ENCODE measurements around the gene NPPA. TPM values are rescaled to one million over a fixed set of nuclear protein-coding genes. Genes with fewer than 3 reads are reported as not detected.
A peak's percentile ranks its signal among the peaks of the same experiment; 100 is the strongest.
"Not testable (repeated sequence)": the region's sequence is repeated elsewhere in the genome, so short reads cannot be mapped to it uniquely, and the experiment has no call there.

NPPA gene
- 1 to 10 TPM in 2 of 6 experiments, under 1 TPM in 2, not detected in 2; 0.27 to 2.3 (median 1.3) TPM for total RNA-seq
- long read RNA-seq = 0 reads

DNA sequence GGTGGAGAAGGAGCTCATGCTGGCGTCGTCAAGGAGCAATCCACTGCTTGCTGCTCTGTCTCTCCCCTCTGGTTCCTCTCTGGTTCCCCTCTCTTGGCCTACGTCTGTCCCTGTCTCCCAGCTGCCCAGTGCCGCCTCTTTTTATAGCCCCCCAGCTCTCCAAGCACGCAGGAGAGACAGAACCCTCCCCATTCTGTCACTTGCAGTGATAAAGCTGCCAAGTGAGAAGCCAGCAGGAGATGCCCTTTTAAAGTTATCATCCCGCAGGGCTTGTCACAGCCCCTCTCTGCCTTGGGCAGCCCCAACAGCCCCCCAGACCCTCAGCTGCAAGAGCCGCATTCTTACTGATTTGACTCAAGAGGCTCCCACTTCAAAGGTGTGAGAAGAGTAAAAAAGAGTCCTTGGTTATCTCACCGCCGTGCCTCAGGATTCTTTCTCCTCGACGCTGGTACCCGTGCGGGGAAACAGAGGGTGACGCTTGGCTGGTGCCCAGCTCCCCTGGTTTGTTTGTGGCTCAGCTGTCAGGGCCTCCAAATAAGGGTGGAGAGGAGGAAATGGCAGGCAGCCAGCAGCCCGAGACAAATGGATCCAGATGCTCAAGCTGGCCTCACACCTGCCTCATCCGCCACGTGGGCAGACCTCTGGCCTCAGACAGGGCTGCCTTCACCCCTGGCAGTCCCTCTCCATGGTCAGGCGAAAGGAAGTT lies at the start of gene NPPA:
Gene NPPA, minus strand, starts transcription at position 117 of the 706 bp plus-strand sequence. Its CDS starts 99 bp downstream, at position 18.
- ATAC-seq = no peak
- DNase-seq = no peak
- WGBS (ENCODE audit: insufficient coverage, low coverage, low lambda C conversion rate, missing lambda C conversion rate) = 79% methylated on average over 12 of the region's 18 CpGs
- Histone ChIP-seq H3K4me1 (peaks cover 0 to 11% (median 5%) of the 10 kb centered on the region in 4 donors), H3K27me3 (no peaks in the 10 kb centered on the region), H3K27ac (no peak within 1 kb of the TSS), H3K36me3 (peaks cover 0 to 6% (median 0%) of the 10 kb centered on the region in 4 donors), H3K4me3 (no peak within 1 kb of the TSS), H3K9me3 (no peaks in the 10 kb centered on the region)
- TF ChIP-seq, protein P1, sequence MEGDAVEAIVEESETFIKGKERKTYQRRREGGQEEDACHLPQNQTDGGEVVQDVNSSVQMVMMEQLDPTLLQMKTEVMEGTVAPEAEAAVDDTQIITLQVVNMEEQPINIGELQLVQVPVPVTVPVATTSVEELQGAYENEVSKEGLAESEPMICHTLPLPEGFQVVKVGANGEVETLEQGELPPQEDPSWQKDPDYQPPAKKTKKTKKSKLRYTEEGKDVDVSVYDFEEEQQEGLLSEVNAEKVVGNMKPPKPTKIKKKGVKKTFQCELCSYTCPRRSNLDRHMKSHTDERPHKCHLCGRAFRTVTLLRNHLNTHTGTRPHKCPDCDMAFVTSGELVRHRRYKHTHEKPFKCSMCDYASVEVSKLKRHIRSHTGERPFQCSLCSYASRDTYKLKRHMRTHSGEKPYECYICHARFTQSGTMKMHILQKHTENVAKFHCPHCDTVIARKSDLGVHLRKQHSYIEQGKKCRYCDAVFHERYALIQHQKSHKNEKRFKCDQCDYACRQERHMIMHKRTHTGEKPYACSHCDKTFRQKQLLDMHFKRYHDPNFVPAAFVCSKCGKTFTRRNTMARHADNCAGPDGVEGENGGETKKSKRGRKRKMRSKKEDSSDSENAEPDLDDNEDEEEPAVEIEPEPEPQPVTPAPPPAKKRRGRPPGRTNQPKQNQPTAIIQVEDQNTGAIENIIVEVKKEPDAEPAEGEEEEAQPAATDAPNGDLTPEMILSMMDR (IDR thresholded peaks at IDR 0.05) = no peak
- no peak for TF ChIP-seq POLR2A (IDR thresholded peaks at IDR 0.05)
- intact Hi-C loops (cut with DNase I) = no loop called here

DNA sequence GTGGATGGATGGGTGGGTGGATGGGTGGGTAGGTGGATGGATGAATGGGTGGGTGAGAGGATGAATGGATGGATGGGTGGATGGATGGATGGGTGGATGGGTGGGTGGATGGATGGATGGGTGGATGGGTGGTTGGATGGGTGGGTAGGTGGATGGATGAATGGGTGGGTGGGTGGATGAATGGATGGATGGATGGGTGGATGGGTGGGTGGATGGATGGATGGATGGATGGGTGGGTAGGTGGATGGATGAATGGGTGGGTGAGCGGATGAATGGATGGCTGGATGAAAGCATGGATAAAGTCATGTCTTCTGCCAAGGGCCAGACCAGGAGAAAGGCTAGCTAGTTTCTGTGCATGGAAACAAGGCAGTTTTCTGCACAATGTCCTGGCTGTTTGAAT lies 46.9 kb upstream of the NPPA start:
- DNase-seq; H3K4me3 ChIP-seq; ATAC-seq; H3K9me3 ChIP-seq; H3K36me3 ChIP-seq; H3K4me1 ChIP-seq; H3K27me3 ChIP-seq; intact Hi-C loops (cut with DNase I); H3K27ac ChIP-seq: not testable (repeated sequence)
- 36% methylated on average over 1 of the region's 1 CpG for WGBS (ENCODE audit: insufficient coverage, low coverage, low lambda C conversion rate, missing lambda C conversion rate)

DNA sequence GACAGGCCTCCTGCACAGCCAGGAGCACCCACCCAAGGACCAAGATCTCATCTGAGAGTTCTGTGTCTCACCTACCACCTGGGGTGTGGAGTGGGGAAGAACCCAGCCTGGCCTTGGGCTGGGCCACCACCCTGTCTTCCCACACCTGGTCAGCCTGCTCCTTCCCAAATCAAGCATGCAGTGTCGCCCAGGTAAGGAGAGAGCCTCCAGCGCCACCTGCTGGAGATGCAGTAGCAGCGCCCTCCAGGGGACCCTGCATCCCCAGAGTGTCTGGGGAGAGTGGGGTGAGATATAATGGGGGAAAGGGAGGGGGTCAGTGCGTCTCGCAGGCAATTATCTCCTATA lies 46.3 kb upstream of the NPPA start:
- Histone ChIP-seq H3K27ac (peak overlapping the region in 1 of 3 donors; percentile 39), H3K4me3 (no peak overlapping the region), H3K4me1 (no peaks in the 10 kb centered on the region), H3K36me3 (no peaks in the 10 kb centered on the region), H3K27me3 (peaks cover 0 to 5% of the 10 kb centered on the region in 2 donors), H3K9me3 (no peaks in the 10 kb centered on the region)
- intact Hi-C loops (cut with DNase I) = loop anchor here (2.0 kb wide), 2 partner anchors 55 to 57 kb away; no protein-coding TSS in a partner anchor
- 0% methylated on average over 4 of the region's 5 CpGs for WGBS (ENCODE audit: insufficient coverage, low coverage, low lambda C conversion rate, missing lambda C conversion rate)
- DNase-seq (peak; percentile 75 to 83 (median 82)), ATAC-seq (peak; percentile 96 to 99 (median 97))
- TF ChIP-seq, protein P1 (IDR thresholded peaks at IDR 0.05) = peak; percentile 88 to 91 (median 90)
- no peak for TF ChIP-seq POLR2A (IDR thresholded peaks at IDR 0.05)

DNA sequence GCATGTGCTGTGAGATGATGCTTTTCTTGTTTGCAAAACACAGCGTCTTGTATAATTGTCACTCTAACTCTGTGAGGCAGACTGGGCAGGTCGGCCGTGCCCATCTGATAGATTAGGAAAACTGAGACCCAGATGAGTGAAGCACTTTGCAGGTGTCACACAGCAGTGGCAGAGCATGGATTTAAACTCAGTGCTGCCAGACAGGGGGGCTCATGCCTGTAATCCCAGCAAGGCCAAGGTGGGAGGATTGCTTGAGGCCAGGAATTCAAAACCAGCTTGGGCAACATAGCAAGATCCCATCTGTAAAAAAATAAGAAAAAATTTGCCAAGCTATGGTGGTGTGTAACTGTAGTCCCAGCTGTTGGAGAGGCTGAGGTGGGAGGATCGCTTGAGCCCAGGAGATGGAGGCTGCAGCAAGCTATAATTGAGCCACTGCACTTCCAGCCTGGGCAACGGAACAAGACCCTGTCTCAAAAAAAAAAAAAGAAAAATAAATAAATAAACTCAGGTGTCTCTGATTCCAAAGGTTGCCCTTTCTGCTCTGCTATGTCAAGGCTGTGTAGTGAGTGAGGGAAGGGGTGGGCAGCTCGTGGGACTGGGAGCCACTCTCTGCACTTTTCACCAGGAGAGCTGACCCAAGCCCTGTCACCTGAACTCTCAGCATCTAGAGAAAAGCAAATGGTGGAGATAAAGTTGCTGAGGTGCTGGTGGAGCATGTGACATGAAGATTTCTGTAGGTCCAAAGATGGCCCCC lies 44.0 kb upstream of the NPPA start:
- no peak for DNase-seq
- ATAC-seq = no peak
- Histone ChIP-seq H3K4me1 (no peaks in the 10 kb centered on the region), H3K9me3 (no peaks in the 10 kb centered on the region), H3K36me3 (no peaks in the 10 kb centered on the region), H3K27me3 (no peaks in the 10 kb centered on the region), H3K27ac (no peak overlapping the region), H3K4me3 (no peak overlapping the region)
- intact Hi-C loops (cut with DNase I) = loop anchor here (2.0 kb wide), 2 partner anchors 53 to 55 kb away; no protein-coding TSS in a partner anchor
- WGBS (ENCODE audit: insufficient coverage, low coverage, low lambda C conversion rate, missing lambda C conversion rate) = 74% methylated on average over 4 of the region's 6 CpGs
- TF ChIP-seq, protein P1 (IDR thresholded peaks at IDR 0.05) = no peak
- TF ChIP-seq POLR2A (IDR thresholded peaks at IDR 0.05) = no peak

DNA sequence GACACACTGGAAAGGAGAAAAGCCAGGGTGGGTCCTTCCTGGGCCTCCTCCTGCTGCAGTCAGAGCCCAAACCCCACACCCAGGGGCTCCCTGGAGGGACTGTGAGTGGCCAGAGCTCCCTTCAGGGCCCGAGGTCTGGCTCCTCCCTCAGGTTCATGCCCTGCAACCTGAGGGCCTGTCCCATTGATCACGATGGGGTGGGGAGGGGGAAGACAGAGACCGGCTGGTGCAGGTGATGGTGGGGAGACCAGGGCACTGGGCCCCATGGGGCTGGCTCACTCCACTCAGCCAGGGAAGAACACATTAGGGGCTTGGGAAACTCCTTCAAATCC lies 41.3 kb upstream of the NPPA start:
- Histone ChIP-seq H3K27ac (no peak overlapping the region), H3K4me1 (no peaks in the 10 kb centered on the region), H3K4me3 (no peak overlapping the region), H3K27me3 (no peaks in the 10 kb centered on the region), H3K36me3 (no peaks in the 10 kb centered on the region), H3K9me3 (no peaks in the 10 kb centered on the region)
- ATAC-seq (no peak), DNase-seq (no peak)
- no CpG with 5 or more reads among the region's 3 CpGs for WGBS (ENCODE audit: insufficient coverage, low coverage, low lambda C conversion rate, missing lambda C conversion rate)
- TF ChIP-seq, protein P1 (IDR thresholded peaks at IDR 0.05) = no peak
- TF ChIP-seq POLR2A (IDR thresholded peaks at IDR 0.05) = no peak
- intact Hi-C loops (cut with DNase I) = no loop called here
